Neuron (in vitro differentiated cells): ENCODE data around the gene STAB1.

Source experiments
- H2AFZ ChIP-seq: one replicate; pipeline ENCODE4 v1.6.1; 2013; ENCODE audit warnings: low read depth, mild to moderate bottlenecking, inconsistent platforms, low read length, moderate library complexity
- H3K27me3 ChIP-seq: one replicate; pipeline ENCODE4 v1.6.1; 2013; ENCODE audit warnings: low read length; ENCODE audit not compliant: insufficient read depth
- H3K36me3 ChIP-seq: one replicate; pipeline ENCODE4 v1.6.1; 2013; ENCODE audit warnings: low read length; ENCODE audit not compliant: insufficient read depth
- H3K4me1 ChIP-seq: one replicate; pipeline ENCODE4 v1.6.1; 2013; ENCODE audit warnings: low read length; ENCODE audit not compliant: insufficient read depth
- H3K4me3 ChIP-seq: 2 replicates; pipeline ENCODE4 v1.5.1; 2013; ENCODE audit warnings: mild to moderate bottlenecking, low read length, moderate library complexity
- H3K9me3 ChIP-seq: one replicate; pipeline ENCODE4 v1.6.1; 2013; ENCODE audit warnings: low read length

STAB1 gene

GRCh38 chr3:52495777-52496602, 852 bp downstream of the STAB1 start:
- Histone ChIP-seq H3K9me3 (no peaks in the 10 kb centered on the region), H3K4me1 (no peaks in the 10 kb centered on the region), H2AFZ (no peak overlapping the region), H3K4me3 (no peak overlapping the region), H3K27me3 (no peaks in the 10 kb centered on the region), H3K36me3 (peaks cover 17% of the 10 kb centered on the region)

- H3K4me3 ChIP-seq = no peak overlapping the region
- no peaks in the 10 kb centered on the region for H3K27me3 ChIP-seq
- no peaks in the 10 kb centered on the region for H3K4me1 ChIP-seq
- no peaks in the 10 kb centered on the region for H3K9me3 ChIP-seq
- H2AFZ ChIP-seq = no peak overlapping the region
- no peaks in the 10 kb centered on the region for H3K36me3 ChIP-seq
These were observed 3.3 kb downstream of the STAB1 start for GRCh38 chr3:52498137-52499054.

- no peak overlapping the region for H2AFZ ChIP-seq
- no peak overlapping the region for H3K4me3 ChIP-seq
- H3K9me3 ChIP-seq = no peaks in the 10 kb centered on the region
- H3K4me1 ChIP-seq = no peaks in the 10 kb centered on the region
- H3K27me3 ChIP-seq = no peaks in the 10 kb centered on the region
- H3K36me3 ChIP-seq = no peaks in the 10 kb centered on the region
These were observed 5.9 kb downstream of the STAB1 start for GRCh38 chr3:52501046-52501445.

- H3K36me3 ChIP-seq = no peaks in the 10 kb centered on the region
- H3K4me3 ChIP-seq = no peak overlapping the region
- H3K4me1 ChIP-seq = no peaks in the 10 kb centered on the region
- H3K9me3 ChIP-seq = no peaks in the 10 kb centered on the region
- H3K27me3 ChIP-seq = no peaks in the 10 kb centered on the region
- H2AFZ ChIP-seq = no peak overlapping the region
These were observed 6.9 kb downstream of the STAB1 start for GRCh38 chr3:52502001-52502400.

- Histone ChIP-seq H2AFZ (no peak overlapping the region), H3K4me3 (no peak overlapping the region), H3K4me1 (no peaks in the 10 kb centered on the region), H3K27me3 (no peaks in the 10 kb centered on the region), H3K36me3 (no peaks in the 10 kb centered on the region), H3K9me3 (no peaks in the 10 kb centered on the region)
These were observed 7.7 kb downstream of the STAB1 start for GRCh38 chr3:52502808-52503350.

- H3K4me3 ChIP-seq = no peak overlapping the region
- no peaks in the 10 kb centered on the region for H3K27me3 ChIP-seq
- no peaks in the 10 kb centered on the region for H3K36me3 ChIP-seq
- no peaks in the 10 kb centered on the region for H3K4me1 ChIP-seq
- H2AFZ ChIP-seq = no peak overlapping the region
- no peaks in the 10 kb centered on the region for H3K9me3 ChIP-seq
These were observed 8.8 kb downstream of the STAB1 start for GRCh38 chr3:52503788-52504424.

GRCh38 chr3:52504977-52505376, 9.8 kb downstream of the STAB1 start:
- H2AFZ ChIP-seq = no peak overlapping the region
- H3K36me3 ChIP-seq = no peaks in the 10 kb centered on the region
- no peak overlapping the region for H3K4me3 ChIP-seq
- H3K9me3 ChIP-seq = no peaks in the 10 kb centered on the region
- H3K4me1 ChIP-seq = no peaks in the 10 kb centered on the region
- no peaks in the 10 kb centered on the region for H3K27me3 ChIP-seq

- Histone ChIP-seq H3K36me3 (no peaks in the 10 kb centered on the region), H3K27me3 (peaks cover 7% of the 10 kb centered on the region), H2AFZ (no peak overlapping the region), H3K4me1 (no peaks in the 10 kb centered on the region), H3K4me3 (no peak overlapping the region), H3K9me3 (no peaks in the 10 kb centered on the region)
These were observed 11.3 kb downstream of the STAB1 start for GRCh38 chr3:52506266-52506966.

GRCh38 chr3:52507359-52507758, 12.2 kb downstream of the STAB1 start:
- Histone ChIP-seq H3K9me3 (no peaks in the 10 kb centered on the region), H3K4me3 (no peak overlapping the region), H3K4me1 (no peaks in the 10 kb centered on the region), H2AFZ (no peak overlapping the region), H3K36me3 (no peaks in the 10 kb centered on the region), H3K27me3 (peaks cover 13% of the 10 kb centered on the region)

- Histone ChIP-seq H3K9me3 (no peaks in the 10 kb centered on the region), H3K36me3 (no peaks in the 10 kb centered on the region), H3K4me1 (no peaks in the 10 kb centered on the region), H3K27me3 (peaks cover 30% of the 10 kb centered on the region), H3K4me3 (no peak overlapping the region), H2AFZ (no peak overlapping the region)
These were observed 14.7 kb downstream of the STAB1 start for GRCh38 chr3:52509753-52510328.

- Histone ChIP-seq H3K9me3 (no peaks in the 10 kb centered on the region), H3K36me3 (no peaks in the 10 kb centered on the region), H2AFZ (no peak overlapping the region), H3K4me1 (no peaks in the 10 kb centered on the region), H3K27me3 (peaks cover 33% of the 10 kb centered on the region), H3K4me3 (no peak overlapping the region)
These were observed 16.4 kb downstream of the STAB1 start for GRCh38 chr3:52511509-52511908.

- no peak overlapping the region for H2AFZ ChIP-seq
- no peaks in the 10 kb centered on the region for H3K4me1 ChIP-seq
- H3K27me3 ChIP-seq = peaks cover 33% of the 10 kb centered on the region
- H3K36me3 ChIP-seq = no peaks in the 10 kb centered on the region
- H3K9me3 ChIP-seq = no peaks in the 10 kb centered on the region
- no peak overlapping the region for H3K4me3 ChIP-seq
These were observed 17.0 kb downstream of the STAB1 start for GRCh38 chr3:52512105-52512504.
